Transverse colon (tissue), 4 donors: Measurements from ENCODE around the gene NR5A2.

Experiments
- CTCF ChIP-seq, 5 experiments: fragments of 200-600 bp in 3 of 5; fragments of 450-650 bp in 2 of 5; sonication (generic) in 3 of 5; IDR thresholded peaks; 1 replicate in 2 of 5; 2 replicates in 3 of 5; pipeline ENCODE4 v1.5.1; 2016 to 2017; ENCODE audit warnings: antibody characterized with exemption in 5 of 5, inconsistent platforms in 3 of 5, mild to moderate bottlenecking in 2 of 5, moderate library complexity in 1 of 5
- POLR2A ChIP-seq: fragments of 450-650 bp; IDR thresholded peaks from one replicate; pipeline ENCODE4 v1.6.1; 2016; ENCODE audit warnings: antibody characterized with exemption, mild to moderate bottlenecking, moderate library complexity
- POLR2AphosphoS5 ChIP-seq, 3 donors: sonication (generic); formaldehyde crosslinking; IDR thresholded peaks; one replicate each; pipeline ENCODE4 v1.6.1; 2016; ENCODE audit warnings: antibody characterized with exemption in 3 of 3

- TF ChIP-seq CTCF (IDR thresholded peaks at IDR 0.05), result no peak
- TF ChIP-seq POLR2AphosphoS5 (IDR thresholded peaks at IDR 0.05), result no peak
- TF ChIP-seq POLR2A, result no peak
Measured at GRCh38 chr1:200211157-200211556, 183.6 kb downstream of the NR5A2 start.
